HFFc6 (cell line): ENCODE measurements around the gene WFDC2. TPM values are rescaled to one million over a fixed set of nuclear protein-coding genes. Genes with fewer than 3 reads are reported as not detected.
"Not testable (repeated sequence)": the region's sequence is repeated elsewhere in the genome, so short reads cannot be mapped to it uniquely, and the experiment has no call there.

Experiments
- DNase-seq: peaks from one replicate; pipeline ENCODE4 v3.0.0-alpha.2; 2018
- H3K27ac Mint-ChIP-seq: 2 replicates; pipeline ENCODE4 v1.8.0; 2020; ENCODE audit warnings: mild to moderate bottlenecking, mixed read lengths
- H3K27me3 Mint-ChIP-seq: 2 replicates; pipeline ENCODE4 v1.8.0; 2021; ENCODE audit warnings: mild to moderate bottlenecking, moderate library complexity, mixed read lengths; ENCODE audit not compliant: insufficient read depth
- H3K36me3 Mint-ChIP-seq: 2 replicates; pipeline ENCODE4 v1.8.0; 2021; ENCODE audit warnings: low read depth, mixed read lengths
- H3K4me1 Mint-ChIP-seq: 2 replicates; pipeline ENCODE4 v1.8.0; 2020; ENCODE audit warnings: low read depth, mixed read lengths
- H3K4me3 Mint-ChIP-seq: 2 replicates; pipeline ENCODE4 v1.8.0; 2020; ENCODE audit warnings: mild to moderate bottlenecking, moderate library complexity, mixed read lengths
- H3K9me3 Mint-ChIP-seq: 2 replicates; pipeline ENCODE4 v1.8.0; 2020; ENCODE audit warnings: mild to moderate bottlenecking, mixed read lengths
- CTCF ChIP-seq: fragments of 200-600 bp; sonication (generic); IDR thresholded peaks from 2 replicates; pipeline ENCODE4 v1.5.0; 2021; ENCODE audit warnings: antibody characterized with exemption, mild to moderate bottlenecking
- total RNA-seq, 6 experiments: library from RNA; stranded (reverse); fragmentation: NEBNext Ultra II Directional; extraction: Animal tissue kit (Norgen Biotek cat#: 25700); gene quantifications; 2 replicates in 1 of 6; 3 replicates in 5 of 6; pipeline ENCODE4 v1.2.3, GENCODE V29; 2021

Gene WFDC2
- total RNA-seq, 6 experiments from 2014 or later: 0.97 TPM; not detected in 5

GRCh38 chr20:45470937-45471336 is 1.4 kb downstream of the WFDC2 start:
- Mint-ChIP-seq H3K9me3 (no peaks in the 10 kb centered on the region), H3K4me3 (no peak overlapping the region), H3K4me1 (no peaks in the 10 kb centered on the region), H3K27ac (no peak overlapping the region), H3K27me3 (peaks cover 36% of the 10 kb centered on the region), H3K36me3 (no peaks in the 10 kb centered on the region)
- TF ChIP-seq CTCF: no peak
- no peak for DNase-seq

- DNase-seq, H3K4me1 Mint-ChIP-seq, H3K27ac Mint-ChIP-seq, H3K36me3 Mint-ChIP-seq, H3K4me3 Mint-ChIP-seq, H3K9me3 Mint-ChIP-seq: not testable (repeated sequence)
- H3K27me3 Mint-ChIP-seq: peaks cover 36% of the 10 kb centered on the region
Observed at GRCh38 chr20:45472286-45472685, 2.7 kb downstream of the WFDC2 start.

- H3K36me3 Mint-ChIP-seq, H3K27ac Mint-ChIP-seq, H3K4me1 Mint-ChIP-seq, H3K4me3 Mint-ChIP-seq, H3K27me3 Mint-ChIP-seq, DNase-seq, H3K9me3 Mint-ChIP-seq: not testable (repeated sequence)
Observed at GRCh38 chr20:45477530-45478148, 8.1 kb downstream of the WFDC2 start.

- no peak for DNase-seq
- H3K27ac Mint-ChIP-seq: no peak overlapping the region
- peaks cover 3% of the 10 kb centered on the region for H3K27me3 Mint-ChIP-seq
- H3K9me3 Mint-ChIP-seq: no peaks in the 10 kb centered on the region
- no peak for TF ChIP-seq CTCF
- no peaks in the 10 kb centered on the region for H3K4me1 Mint-ChIP-seq
- no peaks in the 10 kb centered on the region for H3K36me3 Mint-ChIP-seq
- no peak overlapping the region for H3K4me3 Mint-ChIP-seq
Observed at GRCh38 chr20:45479822-45480221, 10.3 kb downstream of the WFDC2 start.

- Mint-ChIP-seq H3K27me3 (peaks cover 17% of the 10 kb centered on the region), H3K9me3 (no peaks in the 10 kb centered on the region), H3K27ac (no peak overlapping the region), H3K4me3 (no peak overlapping the region), H3K36me3 (no peaks in the 10 kb centered on the region), H3K4me1 (no peaks in the 10 kb centered on the region)
- TF ChIP-seq CTCF: no peak
- DNase-seq: no peak
Observed at GRCh38 chr20:45484676-45485075, 15.1 kb downstream of the WFDC2 start.

GRCh38 chr20:45485388-45485787 is 15.8 kb downstream of the WFDC2 start:
- Mint-ChIP-seq H3K4me1 (no peaks in the 10 kb centered on the region), H3K27me3 (peaks cover 17% of the 10 kb centered on the region), H3K9me3 (no peaks in the 10 kb centered on the region), H3K27ac (no peak overlapping the region), H3K36me3 (no peaks in the 10 kb centered on the region), H3K4me3 (no peak overlapping the region)
- TF ChIP-seq CTCF: no peak
- DNase-seq: no peak

- no peaks in the 10 kb centered on the region for H3K9me3 Mint-ChIP-seq
- peaks cover 20% of the 10 kb centered on the region for H3K27me3 Mint-ChIP-seq
- no peaks in the 10 kb centered on the region for H3K4me1 Mint-ChIP-seq
- no peak overlapping the region for H3K4me3 Mint-ChIP-seq
- no peaks in the 10 kb centered on the region for H3K36me3 Mint-ChIP-seq
- DNase-seq: no peak
- H3K27ac Mint-ChIP-seq: no peak overlapping the region
- TF ChIP-seq CTCF: peak; percentile 39; the same call in 1 of the 2 replicates
Observed at GRCh38 chr20:45487231-45487635, 17.7 kb downstream of the WFDC2 start.
